H7 (cell line): ENCODE results near the gene RAMAC. TPM values are rescaled to one million over a fixed set of nuclear protein-coding genes. Genes with fewer than 3 reads are reported as not detected.

ENCODE experiments used
- DNase-seq: peaks from one replicate; pipeline ENCODE4 v3.0.0; 2012
- H3K27me3 ChIP-seq: 2 replicates; pipeline ENCODE4 v1.6.0; 2011; ENCODE audit warnings: mild to moderate bottlenecking, low read length; ENCODE audit not compliant: control insufficient read depth, insufficient read depth
- H3K36me3 ChIP-seq: replicated peaks from 2 replicates; pipeline ENCODE4 v1.5.1; 2011; ENCODE audit warnings: low read length; ENCODE audit not compliant: control insufficient read depth, insufficient read depth
- H3K4me3 ChIP-seq: 2 replicates; pipeline ENCODE4 v1.5.1; 2011; ENCODE audit warnings: low read depth, mild to moderate bottlenecking, control low read depth, low read length, moderate library complexity; ENCODE audit not compliant: insufficient read depth
- total RNA-seq: library from RNA; depleted of rRNA; stranded (reverse); fragments of >200 nt; shearing (Covaris generic); gene quantifications from 2 replicates; pipeline ENCODE4 v1.2.3, GENCODE V29; 2014

RAMAC gene
- total RNA-seq, 1 experiment from 2014 or later = 36.5 TPM

DNA sequence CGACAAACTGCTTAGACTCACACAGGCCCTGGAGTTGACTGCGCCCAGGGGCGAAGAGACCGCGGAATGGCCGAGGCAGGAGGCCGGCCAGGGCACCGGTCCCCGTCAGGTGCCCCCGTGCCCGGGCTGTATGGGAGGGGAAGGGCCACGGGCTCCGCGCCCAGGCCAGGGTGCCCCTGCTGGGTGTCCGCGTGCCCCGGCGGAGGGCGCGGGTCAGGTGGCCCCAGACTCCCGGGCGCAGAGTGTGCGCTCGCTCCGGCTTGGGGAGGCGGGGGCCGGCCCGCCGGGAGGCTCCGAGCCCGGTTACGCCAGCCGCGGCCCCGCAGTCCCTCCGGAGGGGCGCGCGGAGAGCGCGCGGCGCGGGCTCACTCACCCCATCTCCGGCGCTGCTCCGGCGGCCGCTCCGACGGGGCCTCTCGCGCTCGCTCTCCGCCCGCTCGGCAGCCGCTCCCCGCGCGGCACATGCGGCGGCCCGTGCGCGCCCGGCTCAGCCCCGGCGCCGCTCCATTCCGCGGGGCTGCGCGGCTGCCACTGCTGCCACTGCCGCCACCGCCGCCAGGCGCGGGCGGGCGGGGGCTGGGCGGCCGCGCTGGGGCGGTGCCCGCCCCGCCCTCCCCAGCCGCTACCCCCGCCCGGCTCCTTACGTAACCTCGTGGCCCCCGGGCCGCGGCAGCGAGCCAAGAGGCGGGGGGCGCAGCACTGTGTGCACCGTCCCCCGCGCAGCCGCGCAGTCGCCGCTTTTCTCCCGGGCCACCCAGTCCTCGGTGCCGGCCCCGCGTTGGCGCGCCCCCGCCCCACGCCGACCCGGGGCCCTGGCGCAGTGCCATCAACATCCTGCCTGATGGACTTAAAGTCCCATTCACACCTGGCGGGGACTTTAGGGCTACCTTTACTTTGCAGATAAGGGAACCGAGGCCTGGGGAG, 33.6 kb upstream of the RAMAC start, which contains the start of gene HOMER2:
Gene HOMER2 (minus strand): TSS at position 563 of the 924 bp plus-strand sequence. CDS start 185 bp downstream, at position 378.
- H3K4me3 ChIP-seq = peak within 1 kb of the TSS; percentile 52
- peak; percentile 88 for DNase-seq
- H3K27me3 ChIP-seq = peaks cover 26% of the 10 kb centered on the region
- H3K36me3 ChIP-seq = no peaks in the 10 kb centered on the region

DNA sequence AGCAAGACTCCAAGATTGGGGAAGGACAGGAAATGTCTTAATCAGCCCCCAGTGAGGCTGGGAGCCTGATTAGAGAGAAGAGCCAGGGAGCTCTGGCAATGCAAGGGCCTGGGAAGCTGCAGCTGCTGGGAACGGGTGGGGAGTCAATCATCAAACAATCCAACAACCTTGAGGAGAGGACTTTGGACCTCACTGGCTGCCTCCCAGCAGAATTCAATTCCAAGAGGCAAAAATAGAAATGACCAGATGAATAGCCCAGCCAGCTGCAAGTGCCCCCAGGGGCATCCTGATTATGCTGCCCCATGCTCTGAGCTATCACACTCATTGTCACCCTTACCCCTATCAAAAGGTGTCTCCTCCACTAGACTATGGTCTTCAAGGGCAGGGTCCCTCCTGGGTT, 27.4 kb upstream of the RAMAC start:
- Histone ChIP-seq H3K4me3 (no peak overlapping the region), H3K27me3 (no peaks in the 10 kb centered on the region; the same call in 1 of the 2 replicates), H3K36me3 (no peaks in the 10 kb centered on the region)
- DNase-seq = no peak

DNA sequence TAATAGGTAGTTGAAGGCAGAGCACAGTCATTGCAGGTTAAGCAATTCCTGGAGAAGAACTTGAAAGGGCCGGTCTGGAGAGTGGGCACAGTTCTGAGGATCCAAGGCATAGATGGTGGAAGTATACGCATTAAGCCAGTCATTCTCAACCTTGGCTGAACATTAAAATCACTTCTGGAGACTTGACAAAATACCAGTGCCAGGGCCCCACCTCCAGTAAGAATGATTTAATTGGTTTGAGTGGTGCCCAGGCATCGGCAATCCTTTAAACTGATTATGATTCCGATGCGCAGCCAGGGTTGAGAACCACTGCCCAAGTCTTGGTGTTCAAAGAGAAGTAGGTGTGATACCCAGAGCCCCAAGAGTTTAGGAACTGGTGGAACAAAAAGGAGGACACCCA, 26.6 kb upstream of the RAMAC start:
- no peak for DNase-seq
- Histone ChIP-seq H3K27me3 (no peaks in the 10 kb centered on the region), H3K36me3 (no peaks in the 10 kb centered on the region), H3K4me3 (no peak overlapping the region)

DNA sequence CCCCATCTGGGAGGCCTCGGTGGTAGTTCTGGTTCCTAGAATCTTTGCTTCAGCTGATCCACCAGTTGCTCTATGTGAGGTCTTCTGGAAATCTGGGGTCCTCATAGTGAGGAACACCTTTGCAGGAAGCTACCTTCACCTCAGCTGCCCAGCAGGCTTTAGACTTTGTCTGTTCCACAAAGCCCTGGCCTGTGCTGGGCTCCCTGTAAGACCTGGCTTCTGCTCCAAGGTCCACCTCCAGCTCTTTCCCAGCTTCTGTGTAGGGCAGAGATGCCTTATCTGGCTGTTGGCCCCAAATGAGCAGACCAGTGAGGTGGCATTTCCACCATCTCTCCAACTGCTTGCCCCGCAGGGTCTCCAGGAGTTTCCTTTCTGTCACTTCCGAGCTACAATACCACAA, 25.2 kb upstream of the RAMAC start:
- Histone ChIP-seq H3K36me3 (no peaks in the 10 kb centered on the region), H3K4me3 (no peak overlapping the region), H3K27me3 (no peaks in the 10 kb centered on the region)
- DNase-seq = no peak

GRCh38 chr15:82963471-82964341, 22.3 kb upstream of the RAMAC start:
- Histone ChIP-seq H3K36me3 (no peaks in the 10 kb centered on the region), H3K4me3 (no peak overlapping the region), H3K27me3 (no peaks in the 10 kb centered on the region)
- DNase-seq = no peak

DNA sequence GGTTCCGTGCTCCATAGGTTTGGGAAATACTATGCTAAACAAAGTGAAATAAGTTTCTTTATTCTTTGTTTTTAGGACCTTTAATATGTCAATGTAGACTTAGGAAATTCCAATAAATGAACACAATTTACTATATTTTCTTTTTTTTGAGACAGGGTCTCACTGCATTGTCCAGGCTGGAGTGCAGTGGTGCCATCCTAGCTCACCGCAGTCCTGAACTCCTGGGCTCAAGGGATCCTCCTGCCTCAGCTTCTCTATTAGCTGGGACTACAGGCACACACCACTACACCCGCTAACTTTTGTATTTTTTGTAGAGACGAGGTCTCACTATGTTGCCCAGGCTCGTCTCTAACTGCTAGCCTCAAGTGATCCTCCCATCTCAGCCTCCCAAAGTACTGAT, 21.1 kb upstream of the RAMAC start:
- no peaks in the 10 kb centered on the region for H3K36me3 ChIP-seq
- no peak overlapping the region for H3K4me3 ChIP-seq
- no peaks in the 10 kb centered on the region for H3K27me3 ChIP-seq
- no peak for DNase-seq

GRCh38 chr15:82966671-82967071, 19.3 kb upstream of the RAMAC start:
- no peak for DNase-seq
- H3K27me3 ChIP-seq = no peaks in the 10 kb centered on the region
- no peak overlapping the region for H3K4me3 ChIP-seq
- no peaks in the 10 kb centered on the region for H3K36me3 ChIP-seq

- Histone ChIP-seq H3K4me3 (no peak overlapping the region), H3K27me3 (no peaks in the 10 kb centered on the region), H3K36me3 (no peaks in the 10 kb centered on the region)
- DNase-seq = no peak
Observed at GRCh38 chr15:82968066-82968465, 17.9 kb upstream of the RAMAC start.

DNA sequence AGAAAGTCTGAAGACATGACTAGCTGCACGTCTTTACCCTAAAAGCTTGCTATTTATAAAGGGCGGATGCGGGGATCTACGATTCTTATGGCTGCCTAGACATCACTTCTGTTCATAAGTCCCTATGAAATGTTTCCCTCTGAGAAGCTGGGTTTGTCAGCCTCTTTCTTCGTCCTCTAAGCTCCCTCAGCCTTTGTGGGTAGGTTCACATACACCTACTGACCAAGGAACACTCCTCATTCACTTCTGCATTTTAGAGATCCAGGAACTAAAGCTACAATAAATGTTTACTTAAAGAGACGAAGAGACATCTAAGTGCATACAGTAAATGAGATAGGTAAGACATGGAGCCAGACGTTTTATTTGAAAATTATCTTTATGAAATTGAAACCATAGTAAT, 16.7 kb upstream of the RAMAC start:
- Histone ChIP-seq H3K36me3 (no peaks in the 10 kb centered on the region), H3K27me3 (no peaks in the 10 kb centered on the region), H3K4me3 (no peak overlapping the region)
- no peak for DNase-seq

DNA sequence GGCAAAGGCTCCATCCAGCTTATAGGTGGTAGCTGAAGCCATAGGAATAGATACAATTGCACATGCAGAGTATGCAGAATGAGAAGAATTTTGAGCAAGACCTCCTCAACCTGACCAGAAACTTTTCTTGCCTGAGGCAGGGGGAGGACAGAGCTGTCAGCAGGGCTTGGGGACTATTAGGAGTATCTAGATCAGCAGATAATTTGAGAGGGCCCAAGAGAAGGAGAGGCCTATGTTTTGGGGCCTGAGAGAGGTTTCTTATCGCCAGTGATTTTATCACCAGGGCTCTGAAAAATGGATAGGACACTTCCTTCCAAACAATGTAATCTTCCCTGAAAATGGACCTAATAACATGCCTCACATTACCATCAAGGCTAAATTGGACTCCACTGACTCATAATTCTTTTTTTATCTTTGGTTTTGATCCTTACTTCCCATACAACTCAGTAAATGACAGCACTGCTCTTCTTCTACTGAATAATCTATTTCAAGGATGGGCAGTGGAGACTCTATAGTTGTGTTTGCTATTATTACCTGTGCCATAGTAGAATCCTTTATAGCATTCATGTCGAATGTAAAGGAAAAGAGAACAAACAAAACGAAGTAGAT, 15.8 kb upstream of the RAMAC start:
- Histone ChIP-seq H3K27me3 (no peaks in the 10 kb centered on the region), H3K36me3 (no peaks in the 10 kb centered on the region), H3K4me3 (no peak overlapping the region)
- no peak for DNase-seq

- no peak overlapping the region for H3K4me3 ChIP-seq
- H3K36me3 ChIP-seq = no peaks in the 10 kb centered on the region
- DNase-seq = no peak
- H3K27me3 ChIP-seq = no peaks in the 10 kb centered on the region
Observed at GRCh38 chr15:82970696-82971095, 15.3 kb upstream of the RAMAC start.

GRCh38 chr15:82971218-82971984, 14.6 kb upstream of the RAMAC start:
- no peaks in the 10 kb centered on the region for H3K36me3 ChIP-seq
- H3K4me3 ChIP-seq = no peak overlapping the region
- no peaks in the 10 kb centered on the region for H3K27me3 ChIP-seq
- no peak for DNase-seq

GRCh38 chr15:82972990-82973389, 13.0 kb upstream of the RAMAC start:
- Histone ChIP-seq H3K27me3 (no peaks in the 10 kb centered on the region), H3K4me3 (no peak overlapping the region), H3K36me3 (no peaks in the 10 kb centered on the region)
- DNase-seq = no peak

DNA sequence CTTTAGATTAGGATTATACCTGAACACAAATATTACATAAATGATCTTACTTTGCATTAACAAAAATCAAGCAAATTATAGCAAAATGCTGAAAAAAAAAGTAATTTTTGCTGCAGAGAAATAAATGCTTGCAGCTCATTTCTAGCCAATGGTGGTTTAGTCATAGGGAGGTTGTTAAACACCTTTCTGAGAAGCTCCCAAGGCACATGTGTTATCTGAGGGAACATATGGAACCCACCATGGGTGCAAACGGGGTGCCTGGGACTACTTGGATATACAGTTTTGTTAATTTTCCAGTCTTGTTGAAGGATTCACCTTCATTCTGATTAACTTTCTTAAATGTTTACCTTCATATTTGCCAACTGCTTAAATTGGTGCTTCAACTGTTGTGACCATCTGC, 8.9 kb upstream of the RAMAC start:
- Histone ChIP-seq H3K27me3 (no peaks in the 10 kb centered on the region), H3K4me3 (no peak overlapping the region), H3K36me3 (no peaks in the 10 kb centered on the region)
- no peak for DNase-seq
